Fibroblast of skin of left quadriceps (primary cell): Measurements from ENCODE around the gene PLEKHN1.

Source experiments
- DNase-seq, 2 experiments: peaks; one replicate each; pipeline ENCODE4 v3.0.0-alpha.2; 2013; ENCODE audit warnings: low read depth in 2 of 2

PLEKHN1 gene

GRCh38 chr1:1024149-1024770 is 58.0 kb downstream of the PLEKHN1 start:
- DNase-seq = no peak

- DNase-seq = no peak
Observed at GRCh38 chr1:1024771-1025699, 58.8 kb downstream of the PLEKHN1 start.
